Measurements from ENCODE around the gene ZFAND3. TPM values are rescaled to one million over a fixed set of nuclear protein-coding genes. Genes with fewer than 3 reads are reported as not detected.

Gene ZFAND3
- total and polyA plus RNA-seq, 2 of the 4 experiments (the other 2 are of a cell fraction), result 10.9 to 26.7 TPM

DNA sequence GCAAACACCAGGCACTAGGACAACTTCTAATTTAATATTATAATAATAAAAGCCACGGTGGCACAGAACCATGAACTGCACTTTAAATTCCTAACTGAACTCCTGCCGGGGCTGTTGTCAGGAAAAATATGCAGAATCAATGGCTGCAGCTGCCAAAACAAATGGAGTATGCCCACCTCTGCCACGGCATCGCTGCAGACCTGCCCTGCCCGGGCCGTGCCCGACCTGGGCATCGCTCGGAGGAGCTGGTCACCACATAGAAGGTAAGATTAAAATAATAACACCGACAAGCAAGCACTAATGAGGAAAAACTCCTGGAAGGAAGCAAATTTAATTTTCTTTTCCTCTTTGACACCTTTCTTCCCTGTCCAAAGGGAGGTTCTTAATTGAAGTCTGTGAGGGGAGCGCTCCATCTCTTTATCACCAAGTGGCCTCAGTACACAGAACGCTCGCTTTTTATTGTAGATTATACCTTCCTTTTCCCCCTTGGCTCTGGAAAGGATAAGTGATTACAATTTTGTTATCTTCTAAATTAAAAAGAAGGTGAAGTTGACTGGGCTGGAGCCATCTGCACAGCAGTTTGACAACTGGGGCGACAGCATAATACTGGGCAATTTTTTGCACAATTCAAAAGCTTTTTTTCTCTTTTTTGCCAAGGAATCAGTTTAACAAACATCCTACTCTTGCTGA, 351.3 kb downstream of the ZFAND3 start:
- POLR2A ChIA-PET (ENCODE audit: unreplicated experiment), result no interaction called here
- H3K4me1 ChIP-seq (ENCODE audit: control insufficient read depth, insufficient read depth, low read length), result no peaks in the 10 kb centered on the region
- WGBS, 2 experiments (ENCODE audit: extremely low coverage in 2 of 2, insufficient read length in 1 of 2), result no CpG with 5 or more reads among the region's 14 CpGs

More for the DNA sequence above, 351.3 kb downstream of the ZFAND3 start:
- Histone ChIP-seq H2BK15ac (ENCODE audit: low read depth, low read length) (no peak overlapping the region), H2AK5ac (ENCODE audit: low read depth, low read length) (no peak overlapping the region), H3K9me3 (ENCODE audit: control insufficient read depth, insufficient read depth, low read length) (no peaks in the 10 kb centered on the region), H2BK120ac (ENCODE audit: low read depth, low read length) (no peak overlapping the region), H2AFZ (replicated peaks; ENCODE audit: low read length, poor library complexity) (no peak overlapping the region), H2AK9ac (replicated peaks; ENCODE audit: low read depth, low read length, poor library complexity) (no peak overlapping the region), H3K56ac (ENCODE audit: extremely low read depth, insufficient read depth, low read length) (no peak overlapping the region), H3K23ac (ENCODE audit: low read depth, low read length) (no peak overlapping the region), H3K36me3 (ENCODE audit: control insufficient read depth, insufficient read depth, low read length) (peaks cover 2% of the 10 kb centered on the region; the same call in 1 of the 2 replicates), H3K27ac (ENCODE audit: insufficient read depth, low read length) (no peak overlapping the region), H2BK5ac (ENCODE audit: low read depth, low read length, poor library complexity, severe bottlenecking) (no peak overlapping the region), H2BK20ac (ENCODE audit: low read depth, low read length) (no peak overlapping the region), H3K27me3 (ENCODE audit: control insufficient read depth, insufficient read depth, low read length) (no peaks in the 10 kb centered on the region), H4K91ac (ENCODE audit: insufficient read depth, low read depth, low read length) (no peak overlapping the region), H3K9ac (ENCODE audit: low read depth, low read length) (no peak overlapping the region), H4K20me1 (ENCODE audit: insufficient read depth, low read length) (no peaks in the 10 kb centered on the region; the same call in 1 of the 2 replicates), H3K79me1 (ENCODE audit: low read depth in 1 of 2, low read length in 2 of 2) (no peaks in the 10 kb centered on the region), H3K9me1 (ENCODE audit: insufficient read depth, low read length) (peaks cover 3% of the 10 kb centered on the region; the same call in 1 of the 2 replicates), H4K5ac (ENCODE audit: low read depth, low read length) (no peak overlapping the region), H3K14ac (replicated peaks; ENCODE audit: low read depth, low read length) (no peak overlapping the region), H3K18ac (ENCODE audit: low read depth, low read length) (no peak overlapping the region), H3K4me3 (ENCODE audit: insufficient read depth, low read depth, low read length) (no peak overlapping the region), H4K8ac (ENCODE audit: low read depth in 2 of 2, low read length in 2 of 2) (no peak overlapping the region), H3K4me2 (ENCODE audit: low read depth, low read length) (no peak overlapping the region), H3K4ac (ENCODE audit: low read depth, low read length) (no peak overlapping the region)
- in situ Hi-C loops (cut with MboI; ENCODE audit: low sequenced_read_pairs), result no loop called here
- BruUV-seq (replicated peaks), result no TSS peak
- DNase-seq (no peak), ATAC-seq (ENCODE audit: low read depth) (no peak)
- intact Hi-C loops (cut with micrococcal nuclease), result no loop called here
- CTCF ChIA-PET, result no interaction called here
- TF ChIP-seq RCOR1 (IDR thresholded peaks at IDR 0.05; ENCODE audit: insufficient replicate concordance, low read length), result no peak
- dilution Hi-C loops (cut with HindIII; ENCODE audit: low sequenced_read_pairs, unreplicated experiment), result no loop called here

All from IMR-90 (cell line).